ENCODE results near the gene ZNF282.
A peak's percentile ranks its signal among the peaks of the same experiment; 100 is the strongest.

The ZNF282 gene

DNA sequence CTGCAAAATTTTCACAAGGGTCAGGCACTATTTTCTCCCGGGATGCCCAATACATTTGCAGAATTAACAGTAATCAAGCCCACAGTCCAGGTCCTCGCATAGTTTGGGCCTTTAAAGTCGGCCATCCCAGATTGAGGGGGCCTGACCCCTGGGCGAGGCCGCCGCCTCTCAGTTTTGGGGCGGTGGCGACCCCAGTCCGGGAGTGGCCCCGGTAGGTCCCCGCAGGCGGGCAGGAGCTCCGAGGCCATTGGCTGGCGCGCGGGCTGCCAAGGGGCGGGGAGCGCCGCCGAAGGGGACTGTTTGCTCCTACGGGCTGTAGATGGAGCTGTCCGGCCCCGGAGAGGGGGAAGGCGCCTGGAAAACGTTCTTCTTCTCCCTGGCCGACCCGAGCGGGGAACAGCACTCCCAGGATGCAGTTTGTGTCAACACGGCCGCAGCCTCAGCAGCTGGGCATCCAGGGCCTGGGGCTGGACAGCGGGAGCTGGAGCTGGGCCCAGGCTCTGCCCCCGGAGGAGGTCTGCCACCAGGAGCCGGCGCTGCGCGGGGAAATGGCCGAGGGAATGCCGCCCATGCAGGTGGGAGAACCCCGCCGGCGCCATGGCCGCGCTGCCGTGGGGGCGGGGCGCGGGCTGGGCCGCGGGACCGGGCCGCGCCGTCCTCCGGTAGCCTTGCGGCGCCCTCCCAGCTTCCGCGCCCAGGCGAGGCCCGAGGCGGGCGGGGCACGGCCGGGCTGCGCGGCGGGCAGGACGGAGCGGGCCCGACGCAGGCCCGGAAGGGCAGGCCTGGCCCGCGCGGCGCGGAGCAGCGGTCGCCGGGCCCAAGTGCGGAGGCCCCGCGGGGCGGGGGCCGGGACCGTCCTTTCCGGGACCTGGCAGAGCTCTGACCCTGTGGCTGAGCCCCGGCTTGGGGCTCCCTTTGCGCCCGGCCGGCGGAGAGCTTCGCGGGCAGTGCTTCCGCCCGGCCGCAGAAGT, at the start of gene ZNF282:
ZNF282 (plus strand) TSS at position 367 of the 971 bp plus-strand sequence; CDS start at position 411, 44 bp downstream.
- DNase-seq: peak; percentile 75

DNA sequence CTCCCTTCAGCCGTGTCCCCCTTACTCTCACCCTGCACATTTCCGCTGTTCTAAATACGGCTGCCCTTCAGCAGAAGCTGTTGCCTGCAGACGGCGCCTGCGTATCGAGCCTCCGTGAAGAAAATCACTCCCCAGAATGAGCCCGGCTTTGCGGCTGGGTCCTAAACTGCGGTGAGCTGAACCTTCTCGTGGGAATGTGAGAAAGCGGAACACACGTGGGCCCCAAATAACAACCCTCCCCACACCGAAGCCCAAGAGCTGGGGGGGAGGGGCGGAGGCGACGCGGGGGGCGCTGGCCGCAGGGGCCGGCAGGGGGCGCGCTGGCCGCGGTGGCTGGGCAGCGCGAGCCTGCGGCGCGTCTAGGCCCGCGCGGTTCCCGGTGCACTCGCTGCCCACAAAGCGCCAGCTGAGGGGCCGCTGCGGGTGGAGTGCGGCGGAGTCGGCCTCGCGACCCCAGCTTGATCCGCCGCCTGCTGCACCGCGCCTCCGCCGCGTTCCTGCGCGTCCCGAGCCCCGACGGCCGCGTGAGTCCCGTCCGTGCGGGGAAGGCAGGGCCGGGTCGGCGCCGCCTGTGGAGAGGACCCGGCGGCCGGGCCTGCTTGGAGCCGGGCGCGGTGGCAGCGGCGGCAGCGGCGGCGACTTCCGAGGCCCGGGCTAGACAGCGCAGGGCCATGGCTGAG, 48.1 kb upstream of the ZNF282 start, which contains the start of gene ZNF398:
ZNF398 (plus strand) TSS at position 382 of the 680 bp plus-strand sequence; CDS start at position 672, 290 bp downstream.
- DNase-seq: peak; percentile 46

DNA sequence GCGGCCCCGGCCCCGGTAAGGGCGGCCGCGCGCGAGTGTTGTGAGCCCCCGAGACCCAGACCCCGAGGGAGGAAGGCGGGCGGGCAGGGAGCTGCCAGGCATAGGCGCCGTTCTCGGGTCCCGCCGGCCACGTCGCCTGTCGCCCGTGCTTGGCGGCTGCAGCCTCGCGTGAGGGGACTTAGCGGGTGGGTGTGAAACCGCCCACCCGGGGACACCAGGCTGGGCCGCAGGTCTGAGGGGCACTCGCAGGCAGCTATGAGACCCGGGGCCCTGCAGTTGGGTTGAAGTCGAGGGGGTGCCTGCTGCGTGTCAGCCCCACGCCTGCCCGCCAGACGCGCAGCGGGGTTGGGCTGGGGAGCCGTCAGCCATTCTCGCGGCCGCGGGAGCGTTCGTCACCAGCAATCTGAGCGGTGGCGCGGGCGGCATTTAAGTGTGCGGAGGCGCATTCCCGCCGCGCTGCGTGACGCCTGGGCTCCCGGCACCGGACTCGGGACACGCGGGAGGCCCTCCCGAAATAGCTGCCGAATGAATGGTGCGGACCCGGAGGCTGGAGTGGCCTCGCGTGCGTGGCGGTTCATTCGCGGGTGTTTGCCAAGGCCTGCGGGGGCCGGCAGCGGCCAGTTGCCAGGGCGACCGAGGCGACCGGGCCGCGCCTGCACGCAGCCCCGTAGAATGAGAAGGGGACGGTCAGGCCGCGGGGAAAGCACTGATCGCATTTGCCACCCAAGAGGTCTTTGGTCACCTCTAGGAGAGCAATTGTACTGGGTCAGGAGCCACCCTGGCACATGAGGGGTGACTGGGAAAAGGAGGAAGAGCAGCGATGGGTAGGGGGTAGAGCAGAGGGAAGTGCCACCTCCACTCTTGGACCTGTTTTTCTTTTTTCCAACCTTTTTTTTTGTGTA, 47.3 kb upstream of the ZNF282 start:
- peak; percentile 6 for DNase-seq

- no peak for DNase-seq
Measured at GRCh38 chr7:149150981-149151380, 44.4 kb upstream of the ZNF282 start.

GRCh38 chr7:149153346-149153745, 42.0 kb upstream of the ZNF282 start:
- DNase-seq: no peak

DNA sequence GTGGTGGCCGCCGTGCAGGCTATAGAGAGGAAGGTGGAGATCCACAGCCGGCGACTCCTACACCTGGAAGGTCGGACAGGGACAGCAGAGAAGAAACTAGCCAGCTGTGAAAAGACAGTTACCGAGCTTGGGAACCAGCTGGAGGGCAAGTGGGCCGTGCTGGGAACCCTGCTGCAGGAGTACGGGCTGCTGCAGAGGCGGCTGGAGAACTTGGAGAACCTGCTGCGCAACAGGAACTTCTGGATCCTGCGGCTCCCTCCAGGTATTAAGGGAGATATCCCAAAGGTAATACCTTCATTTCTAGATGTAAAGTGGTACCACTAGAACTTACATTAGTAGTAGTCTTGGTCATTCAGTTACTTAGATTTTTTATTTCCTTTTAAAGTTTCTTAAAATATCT, 41.3 kb upstream of the ZNF282 start:
- no peak for DNase-seq

DNA sequence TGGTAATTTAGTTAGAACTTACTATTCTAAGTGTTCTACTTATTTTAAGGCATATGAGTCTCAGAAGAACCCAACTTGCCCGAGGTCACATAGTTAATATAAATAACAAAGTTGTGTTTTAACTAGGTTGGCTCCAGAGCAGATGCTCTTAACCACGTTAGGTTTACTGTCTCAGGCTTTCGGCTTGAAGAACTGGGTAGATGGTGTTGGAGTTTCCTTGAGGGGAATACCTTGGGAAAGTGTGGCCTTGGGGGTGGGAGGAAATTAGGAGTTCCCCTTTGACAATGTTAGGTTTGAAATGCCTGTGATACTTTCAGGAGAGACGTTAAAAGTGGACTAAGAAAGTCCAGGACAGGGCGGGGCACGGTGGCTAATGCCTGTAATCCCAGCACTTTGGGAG, 38.4 kb upstream of the ZNF282 start:
- DNase-seq: no peak

GRCh38 chr7:149161241-149161848, 34.0 kb upstream of the ZNF282 start:
- DNase-seq: no peak

- no peak for DNase-seq
Measured at GRCh38 chr7:149166142-149166541, 29.2 kb upstream of the ZNF282 start.

GRCh38 chr7:149166630-149167352, 28.6 kb upstream of the ZNF282 start:
- no peak for DNase-seq

DNA sequence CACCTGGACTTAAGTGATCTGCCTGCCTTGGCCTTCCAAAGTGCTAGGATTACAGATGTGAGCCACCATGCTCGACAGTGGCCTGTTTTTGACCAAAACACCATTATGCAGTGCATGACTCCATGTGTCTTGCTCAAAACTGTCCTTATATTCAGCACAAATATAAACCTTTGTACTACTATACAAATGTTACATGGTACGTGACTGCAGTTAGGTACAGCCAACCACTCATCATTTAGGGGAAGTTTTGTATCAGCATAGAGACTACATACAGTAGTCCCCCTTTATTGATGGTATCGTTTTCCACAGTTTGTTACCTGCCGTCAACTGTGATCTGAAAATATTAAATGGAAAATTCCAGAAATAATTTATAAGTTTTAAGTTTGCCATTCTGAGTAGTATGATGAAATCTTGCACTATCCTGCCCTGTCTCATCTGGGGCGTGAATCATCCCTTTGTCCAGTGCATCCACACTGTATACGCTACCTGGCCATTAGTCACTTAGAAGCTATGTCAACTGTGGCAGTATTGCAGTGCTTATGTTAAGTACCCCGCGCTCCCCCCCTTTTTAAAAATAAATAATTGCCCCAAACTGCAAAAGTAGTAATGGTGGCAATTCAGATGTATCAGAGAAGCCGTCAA, 23.3 kb upstream of the ZNF282 start:
- no peak for DNase-seq

GRCh38 chr7:149172534-149172920, 22.8 kb upstream of the ZNF282 start:
- DNase-seq: no peak

- no peak for DNase-seq
Measured at GRCh38 chr7:149175150-149175549, 20.2 kb upstream of the ZNF282 start.

DNA sequence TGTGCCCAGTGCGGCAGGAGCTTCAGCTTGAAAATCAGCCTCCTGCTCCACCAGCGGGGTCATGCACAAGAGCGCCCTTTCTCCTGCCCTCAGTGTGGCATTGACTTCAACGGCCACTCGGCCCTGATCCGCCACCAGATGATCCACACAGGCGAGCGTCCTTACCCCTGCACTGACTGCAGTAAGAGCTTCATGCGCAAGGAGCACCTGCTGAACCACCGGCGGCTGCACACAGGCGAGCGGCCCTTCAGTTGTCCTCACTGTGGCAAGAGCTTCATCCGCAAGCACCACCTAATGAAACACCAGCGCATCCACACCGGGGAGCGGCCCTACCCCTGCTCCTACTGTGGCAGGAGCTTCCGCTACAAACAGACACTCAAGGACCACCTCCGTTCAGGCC, 16.1 kb upstream of the ZNF282 start:
- no peak for DNase-seq

DNA sequence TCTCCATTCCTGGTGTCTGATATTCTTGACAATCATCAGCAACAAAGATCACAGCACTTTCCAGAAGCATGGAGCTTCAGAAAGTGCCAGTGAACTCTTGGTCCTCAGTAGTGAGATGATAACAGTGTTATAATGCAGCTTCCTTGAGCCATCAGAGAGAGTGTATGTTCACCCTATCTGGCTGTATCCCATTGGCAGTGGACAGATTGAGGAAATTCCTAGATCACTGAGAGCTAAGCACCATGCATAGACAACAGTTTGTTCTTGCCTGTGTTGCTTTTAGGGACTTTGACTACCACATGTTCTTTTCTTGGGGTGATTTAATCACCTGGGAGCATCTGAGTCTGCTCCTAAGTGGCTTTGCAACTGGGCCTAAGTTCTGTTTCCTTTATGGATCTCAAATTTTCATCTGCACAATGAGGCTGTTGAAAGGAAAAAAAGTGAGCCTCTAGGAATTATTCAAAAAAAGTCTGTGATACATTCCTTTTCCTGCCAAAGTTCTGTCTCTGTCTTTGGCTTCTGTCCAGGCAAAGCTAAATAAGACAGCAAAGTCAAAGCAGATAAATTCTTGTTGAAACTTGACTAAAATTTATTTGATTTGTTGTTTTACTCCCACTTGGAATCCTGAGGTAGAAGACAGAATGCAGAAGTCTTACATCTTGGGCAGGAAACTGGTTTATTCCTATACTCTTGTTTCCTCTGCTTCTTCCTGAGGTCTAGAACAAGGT, 14.5 kb upstream of the ZNF282 start:
- no peak for DNase-seq

GRCh38 chr7:149181450-149181790, 13.9 kb upstream of the ZNF282 start:
- DNase-seq: no peak

DNA sequence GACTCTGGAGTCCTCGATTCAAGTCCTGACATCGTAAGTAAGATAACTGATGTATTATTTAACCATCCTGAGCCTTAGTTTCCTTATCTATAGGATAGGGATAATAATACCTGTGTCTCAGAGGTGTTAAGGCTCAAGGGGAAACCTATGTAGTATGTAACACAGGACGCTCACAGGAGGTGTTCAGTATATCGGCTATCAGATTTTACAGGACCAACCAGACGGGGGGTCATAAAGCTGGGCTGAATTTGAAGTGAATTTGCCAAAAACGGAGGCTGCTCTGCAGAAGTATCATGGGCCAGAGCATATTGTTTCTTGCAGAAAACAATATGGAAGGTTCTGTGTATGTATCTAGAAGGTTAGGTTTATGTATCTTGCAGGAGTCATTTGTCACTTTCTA, 11.1 kb upstream of the ZNF282 start:
- no peak for DNase-seq

DNA sequence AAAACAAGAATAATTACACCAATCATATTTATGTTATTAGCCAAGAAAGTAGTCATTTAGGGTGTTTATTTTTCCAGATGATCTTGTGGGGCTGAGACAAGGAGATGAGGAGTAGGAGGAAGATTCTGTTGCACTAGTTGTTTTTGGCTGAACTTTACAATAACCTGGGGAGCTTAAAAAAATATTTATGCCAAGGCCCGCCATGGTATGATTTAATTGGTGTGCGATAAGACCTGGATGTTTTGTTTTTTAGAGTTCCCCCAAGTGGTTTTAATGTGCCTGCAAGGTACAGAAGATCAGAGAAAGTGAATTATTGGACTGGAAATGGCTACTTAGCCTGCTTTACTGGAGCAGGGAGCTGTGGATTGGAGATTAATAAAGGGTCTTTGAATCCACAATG, 7.1 kb upstream of the ZNF282 start:
- no peak for DNase-seq

DNA sequence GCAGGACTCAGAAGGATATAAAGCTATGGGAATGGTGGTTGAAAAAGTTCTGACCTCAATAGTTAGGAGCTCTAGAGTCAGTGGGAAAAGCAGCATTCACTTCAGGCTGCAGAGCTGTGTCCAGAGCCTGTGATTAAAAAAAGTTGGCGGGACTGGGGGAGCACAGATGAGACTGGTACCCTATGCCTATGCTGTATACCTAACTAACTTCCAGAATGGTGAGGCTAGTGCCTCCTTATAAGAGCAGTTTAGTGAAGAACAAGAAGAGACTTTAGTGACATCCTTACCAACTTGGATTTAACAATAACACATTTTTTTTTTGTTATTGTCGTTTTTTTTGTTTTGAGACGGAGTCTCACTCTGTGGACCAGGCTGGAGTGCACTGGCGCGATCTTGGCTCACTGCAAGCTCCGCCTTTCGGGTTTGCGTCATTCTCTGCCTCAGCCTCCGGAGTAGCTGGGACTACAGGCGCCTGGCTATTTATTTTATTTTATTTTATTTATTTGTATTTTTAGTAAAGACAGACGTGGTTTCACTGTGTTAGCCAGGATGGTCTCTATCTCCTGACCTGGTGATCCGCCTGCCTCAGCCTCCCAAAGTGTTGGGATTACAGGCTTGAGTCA, 6.6 kb upstream of the ZNF282 start:
- no peak for DNase-seq

DNA sequence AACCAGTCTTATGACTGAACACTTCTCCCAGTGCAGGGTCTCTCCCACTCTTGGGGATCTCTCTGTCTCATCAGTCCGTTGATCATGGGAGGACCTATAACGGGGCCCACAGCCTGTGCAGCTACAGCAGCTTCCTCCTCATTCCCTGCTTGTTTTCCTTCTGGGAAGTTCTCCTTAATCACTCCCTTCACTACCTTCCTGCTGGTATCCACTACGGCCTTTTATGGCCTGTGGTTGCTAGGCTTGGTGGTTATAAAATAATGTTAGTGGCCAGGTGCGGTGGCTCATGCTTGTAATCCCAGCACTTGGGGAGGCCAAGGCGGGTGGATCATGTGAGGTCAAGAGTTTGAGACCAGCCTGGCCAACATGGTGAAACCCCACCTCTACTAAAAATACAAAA, 3.5 kb upstream of the ZNF282 start:
- no peak for DNase-seq
